ENCODE results near the gene FLT1.

The FLT1 gene

GRCh38 chr13:28510542-28510941 is 15.6 kb upstream of the FLT1 start:
- DNase-seq (ENCODE audit: extremely low spot score): no peak
- POLR2A ChIA-PET: no interaction called here
- CTCF ChIA-PET: no interaction called here
- TF ChIP-seq FOXA1 (IDR thresholded peaks at IDR 0.05) (no peak), CTBP1 (IDR thresholded peaks at IDR 0.05; ENCODE audit: borderline replicate concordance) (no peak), FOXK2 (IDR thresholded peaks at IDR 0.05) (no peak), PKNOX1 (IDR thresholded peaks at IDR 0.05) (no peak), TARDBP (IDR thresholded peaks at IDR 0.05) (no peak), BHLHE40 (IDR thresholded peaks at IDR 0.05; ENCODE audit: borderline replicate concordance) (no peak), L3MBTL2 (conservative IDR thresholded peaks at IDR 0.05) (no peak), ELF4 (IDR thresholded peaks at IDR 0.05) (no peak), ZNF384 (IDR thresholded peaks at IDR 0.05) (no peak), SUZ12 (IDR thresholded peaks at IDR 0.05) (no peak), FOXM1 (IDR thresholded peaks at IDR 0.05; ENCODE audit: borderline replicate concordance) (no peak), SP1 (IDR thresholded peaks at IDR 0.05) (no peak), HDGF (IDR thresholded peaks at IDR 0.05; ENCODE audit: borderline replicate concordance) (no peak), NFRKB (IDR thresholded peaks at IDR 0.05) (no peak), ARNT (IDR thresholded peaks at IDR 0.05) (no peak), LEF1 (IDR thresholded peaks at IDR 0.05; ENCODE audit: borderline replicate concordance) (no peak)

- CTCF ChIA-PET: no interaction called here
- TF ChIP-seq L3MBTL2 (conservative IDR thresholded peaks at IDR 0.05): no peak
- no peak for TF ChIP-seq LEF1 (IDR thresholded peaks at IDR 0.05; ENCODE audit: borderline replicate concordance)
- no peak for TF ChIP-seq FOXK2 (IDR thresholded peaks at IDR 0.05)
- TF ChIP-seq CTBP1 (IDR thresholded peaks at IDR 0.05; ENCODE audit: borderline replicate concordance): no peak
- no peak for TF ChIP-seq ZNF384 (IDR thresholded peaks at IDR 0.05)
- no peak for TF ChIP-seq HDGF (IDR thresholded peaks at IDR 0.05; ENCODE audit: borderline replicate concordance)
- no peak for TF ChIP-seq SUZ12 (IDR thresholded peaks at IDR 0.05)
- no peak for TF ChIP-seq NFRKB (IDR thresholded peaks at IDR 0.05)
- TF ChIP-seq PKNOX1 (IDR thresholded peaks at IDR 0.05): no peak
- TF ChIP-seq ELF4 (IDR thresholded peaks at IDR 0.05): no peak
- TF ChIP-seq TARDBP (IDR thresholded peaks at IDR 0.05): no peak
- TF ChIP-seq BHLHE40 (IDR thresholded peaks at IDR 0.05; ENCODE audit: borderline replicate concordance): no peak
- TF ChIP-seq ARNT (IDR thresholded peaks at IDR 0.05): no peak
These were observed 15.1 kb upstream of the FLT1 start for GRCh38 chr13:28510066-28510465.

GRCh38 chr13:28505543-28506135 is 10.7 kb upstream of the FLT1 start:
- TF ChIP-seq LEF1 (IDR thresholded peaks at IDR 0.05; ENCODE audit: borderline replicate concordance) (no peak), FOXA1 (IDR thresholded peaks at IDR 0.05) (no peak), HDGF (IDR thresholded peaks at IDR 0.05; ENCODE audit: borderline replicate concordance) (no peak), L3MBTL2 (conservative IDR thresholded peaks at IDR 0.05) (no peak), SUZ12 (IDR thresholded peaks at IDR 0.05) (no peak), NFRKB (IDR thresholded peaks at IDR 0.05) (no peak), FOXK2 (IDR thresholded peaks at IDR 0.05) (no peak)
- ChIA-PET CTCF (interaction anchor here (0.7 kb wide), 1 partner anchor 190 kb away, joined by 3 read pairs; no protein-coding TSS in a partner anchor), POLR2A (interaction anchor here (1.7 kb wide), 1 partner anchor 10 kb away, joined by 5 read pairs; the partner anchor contains the start of gene FLT1)
- DNase-seq (ENCODE audit: extremely low spot score): no peak

More at GRCh38 chr13:28510066-28510465, 15.1 kb upstream of the FLT1 start:
- no peak for DNase-seq (ENCODE audit: extremely low spot score)
- POLR2A ChIA-PET: no interaction called here

- DNase-seq (ENCODE audit: extremely low spot score): no peak
- TF ChIP-seq BHLHE40 (IDR thresholded peaks at IDR 0.05; ENCODE audit: borderline replicate concordance) (no peak), ELF4 (IDR thresholded peaks at IDR 0.05) (no peak), FOXA1 (IDR thresholded peaks at IDR 0.05) (no peak), FOXM1 (IDR thresholded peaks at IDR 0.05; ENCODE audit: borderline replicate concordance) (no peak), LEF1 (IDR thresholded peaks at IDR 0.05; ENCODE audit: borderline replicate concordance) (no peak)
- POLR2A ChIA-PET: no interaction called here
- CTCF ChIA-PET: no interaction called here
These were observed 8.4 kb upstream of the FLT1 start for GRCh38 chr13:28503182-28503967.

GRCh38 chr13:28501547-28501946 is 6.6 kb upstream of the FLT1 start:
- POLR2A ChIA-PET: interaction anchor here (0.7 kb wide), 1 partner anchor 314 kb away, joined by 3 read pairs; no protein-coding TSS in a partner anchor
- DNase-seq (ENCODE audit: extremely low spot score): no peak
- CTCF ChIA-PET: no interaction called here
- TF ChIP-seq TARDBP (IDR thresholded peaks at IDR 0.05) (no peak), SUZ12 (IDR thresholded peaks at IDR 0.05) (no peak), FOXM1 (IDR thresholded peaks at IDR 0.05; ENCODE audit: borderline replicate concordance) (no peak), FOXK2 (IDR thresholded peaks at IDR 0.05) (no peak), ELF4 (IDR thresholded peaks at IDR 0.05) (no peak), PKNOX1 (IDR thresholded peaks at IDR 0.05) (no peak), ZNF384 (IDR thresholded peaks at IDR 0.05) (no peak), L3MBTL2 (conservative IDR thresholded peaks at IDR 0.05) (no peak), FOXA1 (IDR thresholded peaks at IDR 0.05) (no peak), BHLHE40 (IDR thresholded peaks at IDR 0.05; ENCODE audit: borderline replicate concordance) (no peak), HDGF (IDR thresholded peaks at IDR 0.05; ENCODE audit: borderline replicate concordance) (no peak), SP1 (IDR thresholded peaks at IDR 0.05) (no peak), LEF1 (IDR thresholded peaks at IDR 0.05; ENCODE audit: borderline replicate concordance) (no peak), NFRKB (IDR thresholded peaks at IDR 0.05) (no peak)
